PC-3 (cell line): ENCODE measurements around the gene FTL.

ENCODE experiments used
- EZH2 ChIP-seq: fragments of 300-600 bp; sonication (generic); IDR thresholded peaks from one replicate; pipeline ENCODE4 v1.6.1; 2017; ENCODE audit warnings: antibody characterized with exemption, mild to moderate bottlenecking, low read length; ENCODE audit not compliant: unreplicated experiment
- TF ChIP-seq, protein P1 (sequence below): fragments of 300-600 bp; sonication (generic); conservative IDR thresholded peaks from 2 replicates; pipeline ENCODE4 v1.5.1; 2017; ENCODE audit warnings: antibody characterized with exemption, low read depth, mild to moderate bottlenecking, low read length

DNA sequence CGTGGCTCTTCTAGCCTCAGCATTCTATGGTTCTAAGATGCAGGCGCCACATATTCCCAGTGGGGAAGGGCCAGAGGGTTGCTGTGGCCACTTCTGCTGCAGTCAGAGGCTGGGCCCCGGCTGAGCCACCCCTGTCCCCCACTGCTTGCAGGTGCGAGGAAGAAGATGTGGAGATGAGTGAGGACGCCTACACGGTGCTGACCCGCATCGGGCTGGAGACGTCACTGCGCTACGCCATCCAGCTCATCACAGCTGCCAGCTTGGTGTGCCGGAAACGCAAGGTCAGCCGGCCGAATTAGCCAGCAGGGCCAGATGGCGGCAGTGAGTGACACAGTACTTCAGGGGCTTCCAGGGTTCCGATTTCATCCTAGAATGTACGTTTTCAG lies 49.8 kb downstream of the FTL start:
- TF ChIP-seq, protein P1, sequence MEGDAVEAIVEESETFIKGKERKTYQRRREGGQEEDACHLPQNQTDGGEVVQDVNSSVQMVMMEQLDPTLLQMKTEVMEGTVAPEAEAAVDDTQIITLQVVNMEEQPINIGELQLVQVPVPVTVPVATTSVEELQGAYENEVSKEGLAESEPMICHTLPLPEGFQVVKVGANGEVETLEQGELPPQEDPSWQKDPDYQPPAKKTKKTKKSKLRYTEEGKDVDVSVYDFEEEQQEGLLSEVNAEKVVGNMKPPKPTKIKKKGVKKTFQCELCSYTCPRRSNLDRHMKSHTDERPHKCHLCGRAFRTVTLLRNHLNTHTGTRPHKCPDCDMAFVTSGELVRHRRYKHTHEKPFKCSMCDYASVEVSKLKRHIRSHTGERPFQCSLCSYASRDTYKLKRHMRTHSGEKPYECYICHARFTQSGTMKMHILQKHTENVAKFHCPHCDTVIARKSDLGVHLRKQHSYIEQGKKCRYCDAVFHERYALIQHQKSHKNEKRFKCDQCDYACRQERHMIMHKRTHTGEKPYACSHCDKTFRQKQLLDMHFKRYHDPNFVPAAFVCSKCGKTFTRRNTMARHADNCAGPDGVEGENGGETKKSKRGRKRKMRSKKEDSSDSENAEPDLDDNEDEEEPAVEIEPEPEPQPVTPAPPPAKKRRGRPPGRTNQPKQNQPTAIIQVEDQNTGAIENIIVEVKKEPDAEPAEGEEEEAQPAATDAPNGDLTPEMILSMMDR, result no peak
- no peak for TF ChIP-seq EZH2
